ENCODE data around the gene BLOC1S6. TPM values are rescaled to one million over a fixed set of nuclear protein-coding genes. Genes with fewer than 3 reads are reported as not detected.
"Not testable (repeated sequence)": the region's sequence is repeated elsewhere in the genome, so short reads cannot be mapped to it uniquely, and the experiment has no call there.

The BLOC1S6 gene
- total and polyA plus RNA-seq, 2 donors from 2014 or later: 14.8 to 35.0 TPM

DNA sequence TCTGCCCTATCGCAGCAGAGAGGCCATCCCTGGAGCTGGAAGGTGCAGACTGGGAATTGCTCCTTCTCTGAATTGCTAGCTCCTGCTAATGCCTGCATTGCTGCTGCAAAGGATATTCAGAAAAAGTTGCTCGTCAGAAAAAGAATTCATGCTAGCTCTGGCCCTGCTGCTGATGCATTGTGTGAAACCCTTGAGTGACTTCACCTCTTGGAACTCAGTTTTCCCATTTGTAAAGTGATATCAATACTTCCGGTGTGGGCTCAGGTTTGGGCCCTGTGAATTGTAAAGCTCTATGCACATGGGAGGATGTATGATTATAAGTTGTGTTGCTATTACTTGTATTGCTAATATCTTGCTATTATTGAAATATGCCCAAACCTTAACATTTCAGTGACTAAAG lies 59.0 kb downstream of the BLOC1S6 start:
- TF ChIP-seq, protein P1, sequence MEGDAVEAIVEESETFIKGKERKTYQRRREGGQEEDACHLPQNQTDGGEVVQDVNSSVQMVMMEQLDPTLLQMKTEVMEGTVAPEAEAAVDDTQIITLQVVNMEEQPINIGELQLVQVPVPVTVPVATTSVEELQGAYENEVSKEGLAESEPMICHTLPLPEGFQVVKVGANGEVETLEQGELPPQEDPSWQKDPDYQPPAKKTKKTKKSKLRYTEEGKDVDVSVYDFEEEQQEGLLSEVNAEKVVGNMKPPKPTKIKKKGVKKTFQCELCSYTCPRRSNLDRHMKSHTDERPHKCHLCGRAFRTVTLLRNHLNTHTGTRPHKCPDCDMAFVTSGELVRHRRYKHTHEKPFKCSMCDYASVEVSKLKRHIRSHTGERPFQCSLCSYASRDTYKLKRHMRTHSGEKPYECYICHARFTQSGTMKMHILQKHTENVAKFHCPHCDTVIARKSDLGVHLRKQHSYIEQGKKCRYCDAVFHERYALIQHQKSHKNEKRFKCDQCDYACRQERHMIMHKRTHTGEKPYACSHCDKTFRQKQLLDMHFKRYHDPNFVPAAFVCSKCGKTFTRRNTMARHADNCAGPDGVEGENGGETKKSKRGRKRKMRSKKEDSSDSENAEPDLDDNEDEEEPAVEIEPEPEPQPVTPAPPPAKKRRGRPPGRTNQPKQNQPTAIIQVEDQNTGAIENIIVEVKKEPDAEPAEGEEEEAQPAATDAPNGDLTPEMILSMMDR (IDR thresholded peaks at IDR 0.05; ENCODE audit: borderline replicate concordance, extremely low read depth, insufficient read depth): no peak

DNA sequence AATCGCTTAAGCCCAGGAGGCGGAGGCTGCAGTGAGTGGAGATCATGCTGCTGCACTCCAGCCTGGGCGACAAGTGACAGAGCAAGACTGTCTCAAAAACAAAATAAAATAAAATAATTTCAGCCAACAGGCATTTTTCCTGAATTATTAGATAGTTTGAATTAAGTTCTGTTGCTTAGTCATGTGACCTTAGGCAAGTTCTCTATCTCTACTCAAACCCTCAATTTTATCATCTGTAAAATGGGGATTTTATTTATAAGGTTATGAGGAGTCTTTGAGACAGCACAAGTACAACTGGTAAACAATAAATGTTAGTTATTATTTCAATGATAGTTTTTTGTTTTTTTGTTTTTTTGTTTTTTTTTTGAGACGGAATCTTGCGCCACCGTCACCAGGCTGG lies 60.6 kb downstream of the BLOC1S6 start:
- DNase-seq (no peak), FAIRE-seq (no peak)
- H3K27me3 ChIP-seq (ENCODE audit: control insufficient read depth, insufficient read depth, low read length): no peaks in the 10 kb centered on the region
- no peak overlapping the region for H3K9ac ChIP-seq (ENCODE audit: low read length in 3 of 3)
- H3K4me3 ChIP-seq (ENCODE audit: low read length in 3 of 3): no peak overlapping the region
- no peak overlapping the region for H3K27ac ChIP-seq (ENCODE audit: low read depth in 2 of 2, low read length in 2 of 2)
- TF ChIP-seq, protein P1 (IDR thresholded peaks at IDR 0.05; ENCODE audit: borderline replicate concordance, extremely low read depth, insufficient read depth): no peak
- H3K9me3 ChIP-seq (ENCODE audit: control insufficient read depth in 2 of 3, insufficient read depth in 1 of 3, low read length in 3 of 3): no peaks in the 10 kb centered on the region
- H3K36me3 ChIP-seq (ENCODE audit: control insufficient read depth in 2 of 3, insufficient read depth in 3 of 3, low read length in 3 of 3): no peaks in the 10 kb centered on the region
- peaks cover 0 to 8% (median 8%) of the 10 kb centered on the region in 3 donors for H3K4me1 ChIP-seq (ENCODE audit: control insufficient read depth in 2 of 3, insufficient read depth in 2 of 3, low read depth in 1 of 3, low read length in 3 of 3)
- intact Hi-C loops (cut with DNase I): no loop called here

More for the DNA sequence above, 59.0 kb downstream of the BLOC1S6 start:
- no peaks in the 10 kb centered on the region for H3K9me3 ChIP-seq (ENCODE audit: control insufficient read depth in 2 of 3, insufficient read depth in 1 of 3, low read length in 3 of 3)
- H3K9ac ChIP-seq (ENCODE audit: low read length in 3 of 3): no peak overlapping the region
- H3K27ac ChIP-seq (ENCODE audit: low read depth in 2 of 2, low read length in 2 of 2): no peak overlapping the region
- intact Hi-C loops (cut with DNase I): no loop called here
- H3K36me3 ChIP-seq (ENCODE audit: control insufficient read depth in 2 of 3, insufficient read depth in 3 of 3, low read length in 3 of 3): no peaks in the 10 kb centered on the region
- H3K4me3 ChIP-seq (ENCODE audit: low read length in 3 of 3): no peak overlapping the region
- DNase-seq (peak in 1 of 5 donors; percentile 27), FAIRE-seq (no peak)
- H3K4me1 ChIP-seq (ENCODE audit: control insufficient read depth in 2 of 3, insufficient read depth in 2 of 3, low read depth in 1 of 3, low read length in 3 of 3): peaks cover 0 to 21% (median 17%) of the 10 kb centered on the region in 3 donors
- no peaks in the 10 kb centered on the region for H3K27me3 ChIP-seq (ENCODE audit: control insufficient read depth, insufficient read depth, low read length)

DNA sequence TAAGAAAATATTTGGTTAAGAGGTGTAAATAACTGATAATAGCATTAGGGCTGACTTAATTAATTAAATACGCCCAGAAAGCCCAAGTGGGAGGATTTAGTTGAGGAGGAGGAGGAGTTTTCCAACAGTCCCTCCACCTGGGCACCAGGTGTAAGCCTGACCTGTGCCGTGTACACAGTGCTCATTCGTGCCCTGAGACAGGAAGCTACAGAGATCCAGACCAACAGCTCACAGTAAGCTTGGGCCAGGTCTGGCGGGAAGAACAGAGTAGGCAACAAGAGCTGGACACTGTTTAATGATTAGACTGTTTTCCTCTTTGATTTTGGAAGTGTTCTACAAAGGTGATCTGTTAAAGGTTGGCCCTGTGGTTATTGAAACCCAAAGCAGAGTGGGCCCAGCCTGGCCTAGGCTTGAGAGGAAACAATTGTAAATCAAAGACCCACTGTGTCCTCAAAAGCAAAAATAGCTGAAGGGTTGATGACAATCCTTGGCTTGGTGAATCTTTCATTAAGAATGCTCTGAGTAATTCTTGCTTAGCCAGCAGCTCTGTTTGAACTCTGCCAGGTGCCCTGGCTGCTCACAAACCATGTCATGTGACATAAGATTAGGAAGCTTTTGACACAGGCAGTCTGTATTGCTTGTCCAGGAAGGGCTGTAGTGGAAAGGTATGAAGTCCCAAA lies 61.5 kb downstream of the BLOC1S6 start:
- Histone ChIP-seq H3K36me3 (ENCODE audit: control insufficient read depth in 2 of 3, insufficient read depth in 3 of 3, low read length in 3 of 3) (no peaks in the 10 kb centered on the region), H3K4me1 (ENCODE audit: control insufficient read depth in 2 of 3, insufficient read depth in 2 of 3, low read depth in 1 of 3, low read length in 3 of 3) (peaks cover 0 to 8% (median 8%) of the 10 kb centered on the region in 3 donors), H3K9me3 (ENCODE audit: control insufficient read depth in 2 of 3, insufficient read depth in 1 of 3, low read length in 3 of 3) (no peaks in the 10 kb centered on the region), H3K9ac (ENCODE audit: low read length in 3 of 3) (no peak overlapping the region), H3K27ac (ENCODE audit: low read depth in 2 of 2, low read length in 2 of 2) (peak overlapping the region; percentile 68 to 86), H3K4me3 (ENCODE audit: low read length in 3 of 3) (no peak overlapping the region), H3K27me3 (ENCODE audit: control insufficient read depth, insufficient read depth, low read length) (no peaks in the 10 kb centered on the region)
- intact Hi-C loops (cut with DNase I): no loop called here
- TF ChIP-seq, protein P1 (IDR thresholded peaks at IDR 0.05; ENCODE audit: borderline replicate concordance, extremely low read depth, insufficient read depth): no peak
- DNase-seq: no peak
- FAIRE-seq: no peak

DNA sequence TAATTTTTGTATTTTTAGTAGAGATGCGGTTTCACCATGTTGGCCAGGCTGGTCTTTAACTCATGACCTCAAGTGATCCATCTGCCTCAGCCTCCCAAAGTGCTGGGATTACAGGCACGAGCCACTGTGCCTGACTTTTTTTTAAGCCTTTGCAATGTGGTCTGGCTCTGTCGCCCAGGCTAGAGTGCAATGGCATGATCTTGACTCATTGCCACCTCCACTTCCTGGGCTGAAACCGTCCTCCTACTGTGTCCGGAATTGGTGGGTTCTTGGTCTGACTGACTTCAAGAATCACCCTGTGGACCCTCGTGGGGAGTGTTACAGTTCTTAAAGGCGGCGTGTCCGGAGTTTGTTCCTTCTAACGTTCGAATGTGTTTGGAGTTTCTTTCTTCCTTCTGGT lies 62.8 kb downstream of the BLOC1S6 start:
- intact Hi-C loops (cut with DNase I); H3K9me3 ChIP-seq (ENCODE audit: control insufficient read depth in 2 of 3, insufficient read depth in 1 of 3, low read length in 3 of 3); H3K4me3 ChIP-seq (ENCODE audit: low read length in 3 of 3); H3K36me3 ChIP-seq (ENCODE audit: control insufficient read depth in 2 of 3, insufficient read depth in 3 of 3, low read length in 3 of 3); DNase-seq; FAIRE-seq; H3K27ac ChIP-seq (ENCODE audit: low read depth in 2 of 2, low read length in 2 of 2); H3K27me3 ChIP-seq (ENCODE audit: control insufficient read depth, insufficient read depth, low read length); H3K4me1 ChIP-seq (ENCODE audit: control insufficient read depth in 2 of 3, insufficient read depth in 2 of 3, low read depth in 1 of 3, low read length in 3 of 3); H3K9ac ChIP-seq (ENCODE audit: low read length in 3 of 3): not testable (repeated sequence)

Measured in kidney (tissue), 14 donors.